HG02588 (cell line): ENCODE data around the gene CPEB4.

ENCODE experiments used
- ATAC-seq: cut with Tn5 transposase; IDR thresholded peaks from one replicate; pipeline ENCODE4 v1.9.1; 2021; ENCODE audit warnings: mild to moderate bottlenecking, moderate library complexity; ENCODE audit not compliant: unreplicated experiment

Gene CPEB4

GRCh38 chr5:173887610-173888472 is at the start of gene CPEB4:
Gene CPEB4, plus strand, starts transcription at chr5:173888349. Its CDS starts 1,385 bp downstream, at chr5:173889734.
- ATAC-seq: peak; percentile 87

- ATAC-seq: no peak
Observed at GRCh38 chr5:173839117-173839713, 48.9 kb upstream of the CPEB4 start.

- ATAC-seq: no peak
Observed at GRCh38 chr5:173840111-173840983, 47.8 kb upstream of the CPEB4 start.

- no peak for ATAC-seq
Observed at GRCh38 chr5:173841710-173842109, 46.4 kb upstream of the CPEB4 start.

- ATAC-seq: no peak
Observed at GRCh38 chr5:173843794-173844193, 44.4 kb upstream of the CPEB4 start.

- no peak for ATAC-seq
Observed at GRCh38 chr5:173845321-173845720, 42.8 kb upstream of the CPEB4 start.

- ATAC-seq: no peak
Observed at GRCh38 chr5:173846929-173847501, 41.1 kb upstream of the CPEB4 start.

GRCh38 chr5:173848986-173849596 is 39.1 kb upstream of the CPEB4 start:
- ATAC-seq: no peak

- ATAC-seq: no peak
Observed at GRCh38 chr5:173849908-173850307, 38.2 kb upstream of the CPEB4 start.

GRCh38 chr5:173850659-173851058 is 37.5 kb upstream of the CPEB4 start:
- ATAC-seq: no peak

GRCh38 chr5:173851595-173852243 is 36.4 kb upstream of the CPEB4 start:
- no peak for ATAC-seq

GRCh38 chr5:173852790-173853359 is 35.3 kb upstream of the CPEB4 start:
- no peak for ATAC-seq

GRCh38 chr5:173853370-173854131 is 34.6 kb upstream of the CPEB4 start:
- no peak for ATAC-seq

- ATAC-seq: no peak
Observed at GRCh38 chr5:173855162-173855994, 32.8 kb upstream of the CPEB4 start.

GRCh38 chr5:173855995-173856656 is 32.0 kb upstream of the CPEB4 start:
- no peak for ATAC-seq

GRCh38 chr5:173857234-173857633 is 30.9 kb upstream of the CPEB4 start:
- no peak for ATAC-seq

GRCh38 chr5:173858021-173858669 is 30.0 kb upstream of the CPEB4 start:
- ATAC-seq: no peak
